ENCODE results near the gene TMEM123. TPM values are rescaled to one million over a fixed set of nuclear protein-coding genes. Genes with fewer than 3 reads are reported as not detected.

The TMEM123 gene
- total and polyA plus RNA-seq, 2 of the 4 experiments (the other 2 are of a cell fraction): 96.9 to 127 TPM

DNA sequence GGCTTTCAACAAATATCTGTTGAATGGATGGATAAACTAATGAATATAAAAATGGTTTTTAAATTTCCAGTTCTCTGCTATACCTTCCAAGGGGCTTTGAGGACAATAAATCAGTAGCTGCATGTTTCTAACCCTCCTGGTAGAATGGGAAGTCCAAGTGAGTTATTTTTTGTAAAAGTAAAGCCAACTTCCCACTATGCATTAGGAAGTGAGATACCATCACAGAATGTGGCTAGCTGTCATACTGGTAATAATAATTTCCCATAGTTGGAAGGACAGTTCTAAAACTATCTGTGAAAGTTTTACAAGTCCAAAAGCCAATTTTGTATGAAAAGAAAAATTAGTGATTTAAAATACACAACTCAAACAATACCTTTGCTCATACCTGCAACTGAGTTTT, 50.0 kb downstream of the TMEM123 start:
- H3K23ac ChIP-seq (ENCODE audit: low read depth, low read length): no peak overlapping the region
- no peak overlapping the region for H3K4me2 ChIP-seq (ENCODE audit: low read depth, low read length)
- no peak for DNase-seq
- H2AK5ac ChIP-seq (ENCODE audit: low read depth, low read length): no peak overlapping the region
- no peak overlapping the region for H2AK9ac ChIP-seq (replicated peaks; ENCODE audit: low read depth, low read length, poor library complexity)
- H2BK5ac ChIP-seq (ENCODE audit: low read depth, low read length, poor library complexity, severe bottlenecking): no peak overlapping the region
- H3K27me3 ChIP-seq (ENCODE audit: control insufficient read depth, insufficient read depth, low read length): no peaks in the 10 kb centered on the region
- intact Hi-C loops (cut with micrococcal nuclease): loop anchor here (10.0 kb wide), 1 partner anchor 48 kb away; no protein-coding TSS in a partner anchor
- H3K79me1 ChIP-seq (ENCODE audit: low read depth in 1 of 2, low read length in 2 of 2): peaks cover 23 to 53% of the 10 kb centered on the region in 2 experiments
- ChIA-PET POLR2A (ENCODE audit: unreplicated experiment) (no interaction called here), CTCF (no interaction called here)
- peaks cover 13% of the 10 kb centered on the region for H3K9me1 ChIP-seq (ENCODE audit: insufficient read depth, low read length)
- no peak overlapping the region for H2BK15ac ChIP-seq (ENCODE audit: low read depth, low read length)
- H3K18ac ChIP-seq (ENCODE audit: low read depth, low read length): no peak overlapping the region
- peaks cover 29% of the 10 kb centered on the region for H3K36me3 ChIP-seq (ENCODE audit: control insufficient read depth, insufficient read depth, low read length)
- no peak overlapping the region for H3K4me3 ChIP-seq (ENCODE audit: insufficient read depth, low read depth, low read length)
- H3K9ac ChIP-seq (ENCODE audit: low read depth, low read length): no peak overlapping the region
- H4K5ac ChIP-seq (ENCODE audit: low read depth, low read length): no peak overlapping the region
- H2BK120ac ChIP-seq (ENCODE audit: low read depth, low read length): no peak overlapping the region
- TF ChIP-seq, protein P1, sequence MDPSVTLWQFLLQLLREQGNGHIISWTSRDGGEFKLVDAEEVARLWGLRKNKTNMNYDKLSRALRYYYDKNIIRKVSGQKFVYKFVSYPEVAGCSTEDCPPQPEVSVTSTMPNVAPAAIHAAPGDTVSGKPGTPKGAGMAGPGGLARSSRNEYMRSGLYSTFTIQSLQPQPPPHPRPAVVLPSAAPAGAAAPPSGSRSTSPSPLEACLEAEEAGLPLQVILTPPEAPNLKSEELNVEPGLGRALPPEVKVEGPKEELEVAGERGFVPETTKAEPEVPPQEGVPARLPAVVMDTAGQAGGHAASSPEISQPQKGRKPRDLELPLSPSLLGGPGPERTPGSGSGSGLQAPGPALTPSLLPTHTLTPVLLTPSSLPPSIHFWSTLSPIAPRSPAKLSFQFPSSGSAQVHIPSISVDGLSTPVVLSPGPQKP (IDR thresholded peaks at IDR 0.05; ENCODE audit: borderline replicate concordance, low read depth, low read length): no peak
- TF ChIP-seq FOS (IDR thresholded peaks at IDR 0.05; ENCODE audit: low read depth, low read length) (no peak), RFX5 (IDR thresholded peaks at IDR 0.05; ENCODE audit: low read depth, low read length) (no peak), MAZ (IDR thresholded peaks at IDR 0.05; ENCODE audit: borderline replicate concordance, low read depth, low read length) (no peak), CHD1 (IDR thresholded peaks at IDR 0.05; ENCODE audit: low read depth, low read length) (no peak), BHLHE40 (IDR thresholded peaks at IDR 0.05; ENCODE audit: low read depth, low read length) (no peak), MAFK (IDR thresholded peaks at IDR 0.05; ENCODE audit: low read depth, low read length) (no peak), CEBPB (IDR thresholded peaks at IDR 0.05; ENCODE audit: low read depth, low read length) (no peak)
- TF ChIP-seq, protein P2, sequence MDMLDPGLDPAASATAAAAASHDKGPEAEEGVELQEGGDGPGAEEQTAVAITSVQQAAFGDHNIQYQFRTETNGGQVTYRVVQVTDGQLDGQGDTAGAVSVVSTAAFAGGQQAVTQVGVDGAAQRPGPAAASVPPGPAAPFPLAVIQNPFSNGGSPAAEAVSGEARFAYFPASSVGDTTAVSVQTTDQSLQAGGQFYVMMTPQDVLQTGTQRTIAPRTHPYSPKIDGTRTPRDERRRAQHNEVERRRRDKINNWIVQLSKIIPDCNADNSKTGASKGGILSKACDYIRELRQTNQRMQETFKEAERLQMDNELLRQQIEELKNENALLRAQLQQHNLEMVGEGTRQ (IDR thresholded peaks at IDR 0.05; ENCODE audit: low read depth, low read length): no peak
- no TSS peak for BruUV-seq (replicated peaks)
- dilution Hi-C loops (cut with HindIII; ENCODE audit: low sequenced_read_pairs, unreplicated experiment): no loop called here
- no peak overlapping the region for H2AFZ ChIP-seq (replicated peaks; ENCODE audit: low read length, poor library complexity)
- no peak overlapping the region for H3K56ac ChIP-seq (ENCODE audit: extremely low read depth, insufficient read depth, low read length)
- H3K9me3 ChIP-seq (ENCODE audit: control insufficient read depth, insufficient read depth, low read length): no peaks in the 10 kb centered on the region
- no peak overlapping the region for H3K27ac ChIP-seq (ENCODE audit: insufficient read depth, low read length)
- no peaks in the 10 kb centered on the region for H3K4me1 ChIP-seq (ENCODE audit: control insufficient read depth, insufficient read depth, low read length)
- no peak for ATAC-seq (ENCODE audit: low read depth)
- peaks cover 29% of the 10 kb centered on the region; the same call in 1 of the 2 replicates for H4K20me1 ChIP-seq (ENCODE audit: insufficient read depth, low read length)
- H3K4ac ChIP-seq (ENCODE audit: low read depth, low read length): no peak overlapping the region
- no peak overlapping the region for H4K91ac ChIP-seq (ENCODE audit: insufficient read depth, low read depth, low read length)
- no peak overlapping the region for H3K14ac ChIP-seq (replicated peaks; ENCODE audit: low read depth, low read length)
- in situ Hi-C loops (cut with MboI; ENCODE audit: low sequenced_read_pairs): no loop called here
- H2BK20ac ChIP-seq (ENCODE audit: low read depth, low read length): no peak overlapping the region
- H4K8ac ChIP-seq (ENCODE audit: low read depth in 2 of 2, low read length in 2 of 2): no peak overlapping the region
